HG03571 (cell line): ENCODE data around the gene KDM4B.
"Not testable (repeated sequence)": the region's sequence is repeated elsewhere in the genome, so short reads cannot be mapped to it uniquely, and the experiment has no call there.

Experiments
- ATAC-seq: cut with Tn5 transposase; IDR thresholded peaks from one replicate; pipeline ENCODE4 v1.9.1; 2021; ENCODE audit not compliant: unreplicated experiment

KDM4B gene

GRCh38 chr19:5012688-5013457 lies 44.0 kb downstream of the KDM4B start:
- no peak for ATAC-seq

- ATAC-seq = no peak
These were observed 44.8 kb downstream of the KDM4B start for GRCh38 chr19:5013761-5014160.

GRCh38 chr19:5014941-5015340 lies 46.0 kb downstream of the KDM4B start:
- ATAC-seq = no peak

- no peak for ATAC-seq
These were observed 47.4 kb downstream of the KDM4B start for GRCh38 chr19:5016268-5016667.

- ATAC-seq = no peak
These were observed 47.9 kb downstream of the KDM4B start for GRCh38 chr19:5016781-5017180.

GRCh38 chr19:5017235-5017634 lies 48.3 kb downstream of the KDM4B start:
- ATAC-seq = no peak

GRCh38 chr19:5018224-5019015 lies 49.5 kb downstream of the KDM4B start:
- ATAC-seq = no peak

- ATAC-seq = no peak
These were observed 51.5 kb downstream of the KDM4B start for GRCh38 chr19:5020368-5020767.

- ATAC-seq = no peak
These were observed 52.1 kb downstream of the KDM4B start for GRCh38 chr19:5021046-5021445.

- ATAC-seq = no peak
These were observed 53.4 kb downstream of the KDM4B start for GRCh38 chr19:5022066-5022860.

GRCh38 chr19:5023128-5023571 lies 54.2 kb downstream of the KDM4B start:
- no peak for ATAC-seq

GRCh38 chr19:5024282-5024681 lies 55.4 kb downstream of the KDM4B start:
- no peak for ATAC-seq

GRCh38 chr19:5025027-5025426 lies 56.1 kb downstream of the KDM4B start:
- no peak for ATAC-seq

- no peak for ATAC-seq
These were observed 57.9 kb downstream of the KDM4B start for GRCh38 chr19:5026706-5027273.

GRCh38 chr19:5028229-5028886 lies 59.4 kb downstream of the KDM4B start:
- no peak for ATAC-seq

GRCh38 chr19:5029596-5029995 lies 60.7 kb downstream of the KDM4B start:
- ATAC-seq = not testable (repeated sequence)

- ATAC-seq = no peak
These were observed 61.4 kb downstream of the KDM4B start for GRCh38 chr19:5030136-5030820.

- ATAC-seq = no peak
These were observed 61.9 kb downstream of the KDM4B start for GRCh38 chr19:5030822-5031221.

GRCh38 chr19:5031231-5032100 lies 62.6 kb downstream of the KDM4B start:
- ATAC-seq = no peak
